GM19463 (cell line): ENCODE measurements around the gene CRHR2.
"Not testable (repeated sequence)": the region's sequence is repeated elsewhere in the genome, so short reads cannot be mapped to it uniquely, and the experiment has no call there.

Source experiments
- ATAC-seq: cut with Tn5 transposase; IDR thresholded peaks from one replicate; pipeline ENCODE4 v1.9.1; 2021; ENCODE audit warnings: mild to moderate bottlenecking, moderate library complexity; ENCODE audit not compliant: unreplicated experiment

CRHR2 gene

DNA sequence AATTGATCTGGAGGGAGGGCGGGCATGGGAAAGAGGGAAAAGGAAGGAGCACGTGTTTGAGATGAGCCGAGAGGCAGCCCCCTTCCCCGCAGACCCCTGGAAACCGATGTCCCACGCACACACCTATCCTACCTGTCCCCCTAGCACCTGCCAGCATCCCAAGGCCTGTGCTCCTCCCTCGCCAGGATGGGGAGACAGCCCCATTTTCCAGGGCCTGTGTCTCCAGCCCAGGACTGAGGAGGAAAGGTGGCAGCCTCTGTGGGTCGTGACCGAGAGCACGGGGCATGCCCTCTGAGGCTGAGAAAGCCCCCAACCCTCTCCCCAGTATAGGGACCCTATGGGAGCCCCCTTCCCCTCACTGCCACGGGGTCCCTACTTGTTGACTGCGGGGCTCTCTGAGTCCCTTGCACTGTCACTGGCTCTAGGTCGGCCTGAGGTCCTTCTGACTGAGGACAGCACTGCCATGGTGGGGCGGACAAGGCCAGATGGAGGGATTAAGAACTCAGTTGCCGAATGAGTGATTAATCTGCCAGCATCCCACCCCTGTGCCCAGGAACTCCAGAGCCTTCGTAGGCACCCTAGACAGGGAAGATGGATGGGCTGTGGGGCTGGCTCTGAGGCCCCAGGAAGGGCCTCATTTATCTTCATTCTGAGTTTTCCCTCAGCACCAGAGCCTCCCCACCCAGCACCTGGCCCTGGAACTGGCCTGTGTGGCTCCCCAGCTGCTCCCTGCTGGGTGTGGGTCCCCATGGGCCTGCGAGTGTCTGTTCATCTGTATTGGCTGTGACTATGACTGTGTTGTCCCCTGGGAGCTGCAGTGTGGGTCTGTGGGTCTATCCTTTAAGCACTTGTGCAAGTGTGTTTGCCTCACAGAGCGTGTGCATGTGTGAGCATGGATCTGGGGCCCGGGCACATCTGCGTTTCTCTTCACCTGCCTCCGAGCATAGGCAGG is 26.0 kb downstream of the CRHR2 start:
- ATAC-seq: no peak

DNA sequence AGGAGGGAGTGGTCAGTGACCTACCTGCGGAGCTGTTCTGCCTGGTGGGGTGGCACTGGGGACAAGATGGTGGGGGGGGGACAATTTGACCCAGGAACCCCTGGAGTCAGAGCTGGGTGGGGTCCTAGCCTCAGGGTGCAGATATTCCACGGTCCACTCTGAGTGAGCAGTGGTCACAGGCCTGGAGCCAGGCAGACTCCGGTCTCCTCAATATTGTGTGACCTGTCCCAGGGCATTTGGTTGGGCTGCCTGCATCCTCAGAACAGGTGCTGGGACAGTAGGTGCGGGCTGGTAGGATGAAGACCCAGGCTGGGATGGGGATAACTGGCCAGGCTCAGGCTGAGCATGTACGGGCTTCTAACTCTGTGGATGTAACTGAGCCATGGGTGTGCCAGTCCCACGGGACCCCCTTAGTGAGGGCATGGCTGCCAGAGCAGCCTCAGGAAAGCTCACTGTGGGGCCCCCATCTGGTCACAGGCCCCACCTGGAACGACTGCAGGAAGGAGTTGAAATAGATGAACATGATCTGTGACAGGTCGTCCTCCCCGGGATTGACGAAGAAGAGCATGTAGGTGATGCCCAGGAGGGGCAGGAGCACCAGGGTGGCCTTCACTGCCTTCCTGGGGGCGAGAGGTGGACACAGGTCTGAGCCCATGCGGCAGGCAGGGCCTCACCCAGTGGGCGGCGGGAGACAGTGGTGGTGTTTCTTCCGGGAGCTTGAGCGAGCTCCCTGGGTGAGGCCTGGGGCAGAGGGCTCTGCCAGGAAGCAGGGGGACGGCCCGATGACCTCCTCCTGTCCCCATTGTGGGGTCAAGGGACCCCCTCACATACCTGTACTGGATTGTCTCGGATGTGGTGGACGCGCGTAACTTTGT is 26.9 kb downstream of the CRHR2 start:
- no peak for ATAC-seq

DNA sequence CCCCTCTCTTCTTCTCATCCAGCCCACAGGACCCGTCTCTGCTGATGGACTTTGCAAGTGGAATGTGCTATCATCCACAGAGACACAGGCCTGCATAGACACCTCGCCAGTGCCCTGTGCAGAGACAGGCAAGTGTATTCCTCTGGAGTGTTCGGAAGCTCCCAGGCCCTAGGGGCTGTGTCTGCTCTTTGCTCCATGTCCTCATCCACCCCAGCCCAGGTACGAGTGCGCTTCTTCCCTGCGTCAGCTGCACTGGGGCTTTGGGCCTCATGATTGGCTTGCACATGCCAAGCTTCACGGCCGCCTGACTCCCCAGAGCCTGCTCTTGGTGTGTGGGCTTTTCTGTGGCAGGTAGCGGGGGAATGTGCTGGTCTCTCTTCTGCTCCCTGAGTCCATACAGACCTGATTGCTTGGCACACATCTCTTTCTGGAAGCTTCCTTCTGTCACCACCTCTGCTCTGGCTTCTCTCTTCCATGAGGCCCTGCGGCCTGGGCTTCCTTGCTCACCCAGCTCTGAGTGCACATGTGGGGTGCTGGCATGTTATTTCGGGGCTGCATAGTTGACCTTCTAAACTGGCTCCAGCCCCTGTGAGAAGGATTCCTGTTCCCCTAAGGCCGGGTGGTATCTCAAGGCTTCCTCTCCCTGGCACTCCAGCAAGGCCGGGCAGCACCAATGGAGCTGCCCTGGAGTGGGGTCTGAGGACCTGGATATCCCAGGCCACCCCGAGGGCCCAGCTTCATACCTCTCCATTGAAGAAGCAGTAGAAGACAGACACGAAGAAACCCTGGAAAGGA is 27.8 kb downstream of the CRHR2 start:
- ATAC-seq: no peak

DNA sequence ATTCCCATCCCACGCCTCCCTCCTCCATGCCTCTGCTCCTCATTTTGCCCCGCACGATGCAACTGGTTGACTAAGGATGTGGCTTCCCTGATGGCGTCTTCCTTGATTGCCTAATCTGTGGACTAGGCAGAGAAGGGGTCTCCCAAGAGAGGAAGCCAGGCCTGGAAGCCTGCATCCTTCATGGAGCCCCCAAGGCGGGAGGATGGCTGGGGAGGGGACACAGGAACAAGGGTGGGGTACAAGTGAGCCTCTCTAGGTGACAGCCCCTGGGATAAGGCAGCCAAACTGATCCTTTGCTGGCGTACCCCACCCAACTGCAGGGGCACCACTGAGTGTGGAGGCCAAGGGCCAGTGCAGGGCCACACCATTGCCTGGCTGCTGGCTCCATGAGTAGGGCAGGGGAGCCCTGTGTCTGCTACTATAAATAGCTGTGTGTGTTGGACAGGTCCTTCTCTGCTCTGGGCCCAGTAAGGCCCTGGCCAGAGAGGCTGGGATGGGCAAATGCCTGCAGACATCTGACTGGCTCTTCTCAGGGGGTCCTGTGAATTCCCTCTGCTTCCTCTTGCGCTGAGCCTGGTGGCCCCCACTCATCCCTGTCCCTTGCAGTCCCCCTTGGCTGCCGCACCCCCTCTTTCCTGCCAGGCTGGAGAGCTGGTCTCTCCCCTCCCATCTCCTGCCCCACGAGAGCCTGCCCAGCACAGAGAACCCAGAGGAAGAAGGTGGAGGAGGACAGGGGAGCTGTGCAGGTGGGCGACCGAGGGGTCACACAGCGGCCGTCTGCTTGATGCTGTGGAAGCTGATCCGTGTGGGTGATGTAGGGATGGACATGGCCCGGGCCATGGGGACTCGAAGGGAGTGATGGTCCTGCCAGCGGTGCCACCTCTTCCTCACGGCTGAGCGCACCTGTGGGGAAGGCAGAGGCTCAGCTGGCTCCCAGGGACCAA is 29.3 kb downstream of the CRHR2 start:
- ATAC-seq: no peak

DNA sequence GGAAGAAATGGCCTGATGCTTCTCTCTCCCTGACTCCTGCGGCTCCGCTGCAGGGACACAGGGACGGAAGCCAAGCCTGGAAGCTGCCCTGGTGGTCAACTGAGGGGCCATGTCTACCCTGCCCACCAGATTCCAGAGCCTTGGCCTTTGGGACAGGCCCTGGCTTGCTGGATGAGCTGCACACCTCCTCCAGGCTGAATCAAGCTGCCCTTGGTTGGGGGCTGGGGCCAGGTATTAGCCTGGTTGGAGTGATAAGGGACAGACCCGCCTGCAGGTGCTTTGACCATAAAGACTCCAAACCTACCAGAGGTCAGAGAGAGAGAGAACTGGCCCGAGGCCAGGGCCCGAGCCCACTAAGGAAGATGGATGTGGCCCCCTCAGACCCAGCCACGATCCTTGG is 30.1 kb downstream of the CRHR2 start:
- no peak for ATAC-seq

DNA sequence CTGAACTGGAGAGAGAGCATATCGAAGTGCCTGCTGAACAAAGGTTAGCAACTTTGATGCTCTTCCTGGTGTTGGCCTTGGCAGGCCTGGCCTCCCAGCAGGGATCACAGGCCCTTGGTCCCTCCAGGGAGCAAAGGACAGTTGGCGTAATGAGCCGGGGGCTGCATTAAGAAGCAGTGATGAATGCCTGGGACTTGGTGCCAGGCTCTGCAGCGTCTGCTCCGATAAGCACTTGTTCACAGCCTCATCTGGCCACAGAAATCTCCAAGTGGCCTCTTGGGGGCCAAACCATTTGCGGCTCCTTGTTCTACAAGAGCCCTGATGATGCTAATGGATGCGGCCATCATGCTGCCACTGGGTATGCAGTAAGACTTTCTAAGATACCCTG is 31.8 kb downstream of the CRHR2 start:
- no peak for ATAC-seq

DNA sequence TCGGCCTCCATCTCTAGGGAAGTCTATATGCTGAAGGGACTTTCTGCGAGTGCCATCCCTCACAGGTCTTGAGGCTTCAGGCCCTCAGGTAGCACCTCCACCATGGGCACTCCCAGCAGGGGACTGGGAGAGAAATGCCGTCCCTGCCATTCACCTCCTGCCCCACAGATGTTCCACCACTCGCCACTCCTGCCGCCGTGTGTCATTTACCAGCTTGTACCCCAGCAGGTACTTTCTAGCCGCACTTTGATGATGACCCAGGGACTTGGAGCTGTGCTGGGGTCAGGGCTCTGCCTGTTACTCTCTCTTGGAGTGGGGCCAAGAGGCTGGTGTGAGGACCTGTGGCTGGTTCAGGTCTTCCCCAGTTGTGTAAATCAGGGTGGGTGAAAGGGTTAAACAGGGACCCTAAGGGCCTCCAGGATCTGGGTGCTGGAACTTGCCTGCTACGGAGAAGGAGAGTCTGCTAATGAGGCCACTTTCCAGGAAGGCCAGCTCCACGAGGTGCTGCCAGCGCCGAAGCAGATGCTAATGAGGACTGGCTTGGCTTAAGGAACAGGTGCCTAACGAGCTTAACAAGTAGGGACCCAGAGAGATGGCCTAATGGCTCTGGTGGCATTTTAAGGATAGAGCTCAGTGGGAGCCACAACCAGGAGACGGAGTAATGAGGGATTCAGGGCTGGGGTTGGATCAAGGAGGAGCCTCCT is 32.4 kb downstream of the CRHR2 start:
- ATAC-seq: no peak

DNA sequence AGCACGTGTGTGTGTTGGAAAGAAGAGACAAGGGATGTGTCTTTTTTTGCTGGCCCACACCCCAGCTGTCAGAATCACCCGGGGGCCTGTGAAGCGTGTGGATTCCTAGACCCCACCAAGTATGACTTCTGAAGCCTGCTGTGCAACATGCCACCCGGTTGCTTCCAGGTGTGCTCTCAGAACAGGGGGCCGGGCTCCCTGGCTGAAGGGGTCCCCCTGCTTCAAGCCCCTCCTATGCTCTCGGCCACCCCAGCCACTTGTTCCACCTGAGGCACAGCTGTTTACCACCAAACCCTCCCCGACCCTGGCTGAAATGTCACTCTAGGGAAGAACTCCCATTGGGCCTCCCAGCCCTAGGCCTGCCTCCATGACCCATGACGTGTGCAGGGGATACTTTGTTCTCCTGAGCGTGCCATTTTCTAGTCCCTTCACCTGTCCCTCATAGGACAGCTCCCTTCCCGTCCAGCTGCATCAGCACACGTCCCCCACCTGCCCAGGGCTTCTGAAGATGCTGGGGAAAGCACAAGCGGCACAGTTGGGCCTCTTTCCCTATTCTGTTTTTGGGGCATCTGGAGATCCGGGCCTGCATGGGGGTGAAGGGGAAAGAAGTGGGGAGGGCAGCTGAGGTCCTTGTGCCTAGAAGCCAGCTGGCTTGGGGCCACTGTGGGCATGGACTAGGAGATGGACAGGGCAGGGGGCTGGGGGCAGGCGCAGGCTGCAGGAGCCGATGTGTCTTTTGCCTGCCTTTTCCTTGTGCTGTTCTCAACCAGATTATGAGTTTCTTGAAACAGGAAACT is 33.3 kb downstream of the CRHR2 start:
- no peak for ATAC-seq

DNA sequence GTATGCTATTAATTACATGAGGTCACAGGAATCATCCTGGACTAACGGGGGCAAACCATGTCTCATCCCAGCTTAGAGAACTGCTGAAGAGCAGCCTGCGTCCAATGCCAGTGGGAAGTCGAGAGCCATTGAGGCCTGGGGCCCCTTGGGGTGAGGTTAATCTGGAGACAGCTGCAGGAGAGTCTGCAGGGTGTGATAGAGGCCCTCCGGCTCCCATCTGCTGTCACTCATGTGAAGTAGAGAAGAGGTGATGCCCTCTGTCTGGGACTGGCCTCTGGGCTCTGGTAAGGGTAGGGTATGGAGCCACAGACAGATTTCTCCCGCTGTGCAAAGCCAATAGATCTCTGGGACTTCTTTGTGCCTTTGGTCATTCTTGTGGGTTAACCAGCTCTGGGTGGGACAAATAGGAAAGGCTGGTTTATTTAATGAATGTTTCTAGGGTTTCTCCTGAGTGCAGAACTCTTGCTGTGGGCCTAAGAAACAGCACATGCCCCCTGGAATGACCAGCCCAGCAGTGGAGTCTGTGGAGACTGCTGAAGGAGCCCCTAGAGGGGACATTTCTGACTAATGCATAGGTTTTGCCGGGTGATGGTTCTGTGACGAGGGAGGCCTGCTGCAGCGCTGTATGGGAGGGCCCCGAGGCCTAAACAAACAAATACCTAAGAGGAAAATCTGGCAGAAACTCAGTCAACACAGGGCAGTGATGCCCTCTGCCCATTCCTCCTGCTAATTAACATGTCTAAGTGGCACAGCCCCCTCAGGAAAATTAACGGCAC is 34.5 kb downstream of the CRHR2 start:
- ATAC-seq: no peak

DNA sequence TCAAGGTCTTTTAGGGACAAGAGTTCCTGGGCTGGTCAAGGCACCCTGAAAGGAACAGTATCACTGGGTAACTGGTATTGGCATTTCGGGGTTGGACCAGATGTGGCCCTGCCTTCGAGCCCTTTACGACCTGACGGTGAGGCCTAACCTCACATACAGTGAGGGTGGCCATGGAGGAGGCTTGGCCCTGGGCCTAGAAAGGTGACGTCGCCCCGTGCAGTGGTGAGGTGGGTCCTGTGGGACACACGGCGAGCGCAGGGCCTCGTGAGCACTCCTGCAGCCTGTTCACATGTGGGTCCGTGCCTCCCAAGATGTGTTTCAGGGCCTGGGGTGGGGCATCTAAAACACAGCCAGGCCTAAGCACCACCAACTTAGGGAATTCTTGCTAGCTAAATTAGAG is 36.1 kb downstream of the CRHR2 start:
- ATAC-seq: no peak

DNA sequence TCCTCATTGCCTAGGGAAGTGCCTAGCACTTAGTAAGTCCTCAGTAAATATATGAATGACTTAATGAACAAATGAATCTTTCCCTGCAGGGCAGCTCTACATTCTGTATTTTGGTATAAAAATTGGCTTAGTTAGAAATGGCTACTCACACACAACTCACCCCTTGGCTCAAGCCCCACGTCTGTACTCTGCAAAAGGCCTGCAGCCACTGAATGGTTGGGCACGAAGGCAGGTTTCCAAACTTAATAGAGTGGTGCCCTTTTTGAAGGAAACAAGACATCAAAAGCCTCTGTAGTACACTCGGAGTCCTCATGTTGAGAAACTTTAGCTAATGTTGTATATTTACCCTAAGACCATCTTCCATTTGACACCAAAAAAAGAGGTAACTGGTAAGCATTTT is 36.6 kb downstream of the CRHR2 start:
- ATAC-seq: no peak

DNA sequence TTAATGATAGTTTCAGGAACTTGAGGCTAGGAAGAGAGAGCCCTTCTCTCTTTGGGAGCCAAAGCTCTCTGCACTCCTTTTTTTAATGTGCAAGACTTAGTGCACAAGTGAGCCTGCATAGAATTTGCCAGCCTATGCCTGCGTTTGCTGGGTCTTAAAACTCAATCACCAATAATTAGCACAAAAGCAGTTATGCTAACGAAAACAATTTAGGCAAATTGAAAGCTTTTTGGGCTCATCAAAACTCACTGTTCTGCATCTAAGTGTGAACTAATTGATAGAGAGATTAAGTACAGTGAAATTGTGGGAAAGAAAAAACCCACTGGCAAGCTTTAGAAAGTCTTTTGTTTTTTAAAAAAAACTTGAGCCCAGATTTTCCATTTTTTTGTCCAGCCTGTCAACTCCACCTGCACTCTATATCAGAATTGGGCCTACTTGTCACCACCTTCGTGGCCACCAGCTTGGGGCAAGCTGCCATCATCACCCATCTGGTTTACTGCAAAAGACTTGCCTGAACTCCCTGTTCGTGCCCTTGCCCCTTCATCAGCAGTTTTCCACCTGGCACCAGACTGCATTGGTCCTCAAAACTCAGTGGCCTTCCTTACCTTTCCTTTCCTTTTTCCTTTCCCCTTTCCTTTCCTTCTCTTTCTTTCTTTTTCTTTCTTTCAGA is 37.8 kb downstream of the CRHR2 start:
- ATAC-seq: no peak

DNA sequence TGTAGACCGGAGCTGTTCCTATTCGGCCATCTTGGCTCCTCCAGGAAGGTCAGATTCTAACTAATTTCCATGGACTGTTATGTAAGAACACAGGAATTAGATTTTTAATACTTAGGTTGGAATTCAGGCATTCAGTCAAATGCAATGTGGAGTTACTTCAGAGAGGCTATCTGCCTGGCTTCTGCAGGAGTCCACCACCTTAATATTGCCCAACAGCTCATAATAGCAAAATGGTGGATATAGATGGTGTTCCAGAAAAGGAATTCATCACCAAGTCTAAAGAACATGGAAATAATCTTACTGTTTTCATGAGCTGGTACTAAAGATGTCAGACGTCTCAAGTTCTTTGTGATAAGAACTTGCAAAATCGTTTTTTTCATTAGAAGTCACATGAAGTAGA is 39.5 kb downstream of the CRHR2 start:
- ATAC-seq: no peak

DNA sequence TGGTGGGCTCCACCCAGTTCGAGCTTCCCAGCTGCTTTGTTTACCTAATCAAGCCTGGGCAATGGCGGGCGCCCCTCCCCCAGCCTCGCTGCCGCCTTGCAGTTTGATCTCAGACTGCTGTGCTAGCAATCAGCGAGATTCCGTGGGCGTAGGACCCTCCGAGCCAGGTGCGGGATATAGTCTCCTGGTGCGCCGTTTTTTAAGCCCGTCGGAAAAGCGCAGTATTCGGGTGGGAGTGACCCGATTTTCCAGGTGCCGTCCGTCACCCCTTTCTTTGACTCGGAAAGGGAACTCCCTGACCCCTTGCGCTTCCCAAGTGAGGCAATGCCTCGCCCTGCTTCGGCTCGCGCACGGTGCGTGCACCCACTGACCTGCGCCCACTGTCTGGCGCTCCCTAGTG is 39.9 kb downstream of the CRHR2 start:
- not testable (repeated sequence) for ATAC-seq

DNA sequence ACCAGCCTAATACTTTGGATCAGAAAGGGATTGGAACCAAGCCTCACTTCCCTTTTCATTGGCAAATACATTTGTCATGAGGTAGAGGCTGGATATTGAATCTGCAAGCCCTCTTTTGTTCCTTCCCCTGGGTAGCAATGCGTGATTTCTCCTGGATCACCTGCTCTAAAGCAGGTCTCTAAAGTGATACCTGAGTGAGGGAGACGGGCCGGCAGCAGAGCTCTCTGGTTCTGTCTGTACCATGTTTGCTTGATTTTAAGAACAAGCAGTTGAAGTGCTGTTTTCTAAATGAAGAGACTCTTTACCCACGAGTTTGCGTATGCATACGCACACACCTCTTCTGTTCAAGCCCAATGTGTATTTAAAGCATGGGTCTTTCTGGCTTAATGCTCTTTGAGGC is 46.5 kb downstream of the CRHR2 start:
- ATAC-seq: no peak

DNA sequence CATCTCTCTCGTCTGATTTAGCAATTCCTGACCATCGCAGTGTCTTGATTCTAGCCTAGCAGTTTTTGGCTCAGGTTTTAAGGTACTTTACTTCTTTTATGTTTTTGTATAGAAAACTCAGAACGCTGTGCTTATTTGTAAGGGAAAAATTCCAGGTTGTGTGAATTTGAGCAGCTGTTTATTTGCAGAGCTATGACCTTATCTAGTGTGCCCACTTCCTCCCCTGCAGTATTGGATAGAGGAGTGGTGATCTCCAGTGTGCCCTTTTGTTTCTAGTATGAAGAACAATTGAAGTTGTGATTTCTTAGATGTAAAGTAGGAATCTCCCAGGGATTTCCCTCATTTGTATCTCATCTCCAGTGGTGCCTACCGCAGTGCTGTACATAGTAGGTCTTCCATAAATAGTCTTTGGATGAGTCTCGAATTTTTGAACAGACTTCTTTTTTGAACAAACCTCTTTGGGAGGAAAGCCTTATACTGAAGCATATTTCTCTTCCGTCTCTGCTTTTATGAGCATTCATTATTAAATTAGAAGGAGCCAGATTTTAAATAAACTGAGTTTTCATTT is 47.5 kb downstream of the CRHR2 start:
- ATAC-seq: no peak

DNA sequence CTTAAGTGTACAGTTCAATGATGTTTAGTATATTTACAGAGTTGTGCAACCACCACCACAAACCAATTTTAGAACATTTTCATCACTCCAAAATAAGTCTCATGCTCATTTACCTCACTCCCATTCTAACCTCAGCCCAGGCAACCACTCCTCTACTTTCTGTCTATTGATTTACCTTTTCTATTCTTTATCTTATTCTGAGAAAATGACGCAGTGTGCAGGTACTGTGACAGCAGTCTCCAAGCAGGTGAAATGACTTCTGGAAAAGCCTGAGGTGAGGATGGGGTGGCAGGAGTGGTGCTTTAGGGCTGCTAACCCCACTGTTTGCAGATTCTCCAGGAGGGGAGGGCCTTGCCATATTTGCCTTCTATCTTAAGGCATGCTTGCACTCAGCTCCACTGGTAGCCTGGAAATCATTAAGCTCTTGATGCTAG is 48.0 kb downstream of the CRHR2 start:
- ATAC-seq: no peak
